ENCODE measurements around the gene NUAK1. TPM values are rescaled to one million over a fixed set of nuclear protein-coding genes. Genes with fewer than 3 reads are reported as not detected.

The NUAK1 gene
- total RNA-seq, 2 donors from 2014 or later = 16.9 to 30.1 TPM

DNA sequence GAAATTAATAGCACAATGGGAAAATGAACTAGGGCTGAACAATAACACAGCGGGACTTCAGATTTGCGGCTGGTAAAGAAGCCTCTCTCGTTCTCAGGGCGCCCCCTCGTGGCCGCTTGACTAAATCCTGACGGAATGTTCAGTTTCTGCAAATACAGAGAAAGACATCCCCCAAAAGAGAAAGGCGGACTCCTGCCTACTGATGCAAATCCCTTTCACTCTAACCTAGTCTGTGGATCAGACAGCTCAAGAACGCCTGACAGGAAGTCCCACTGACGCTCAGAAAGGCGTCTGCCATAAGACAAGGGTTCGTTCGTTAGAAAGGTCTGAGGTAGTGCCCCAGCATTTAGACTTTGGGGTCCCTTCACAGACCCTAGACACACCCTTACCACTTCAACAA is 2.5 kb downstream of the NUAK1 start:
- peak overlapping the region; percentile 87 to 94 for H3K4me3 ChIP-seq
- H3K36me3 ChIP-seq = no peaks in the 10 kb centered on the region
- H3K27me3 ChIP-seq = no peaks in the 10 kb centered on the region
- DNase-seq (ENCODE audit: low spot score) = peak; percentile 96
- peaks cover 0 to 67% of the 10 kb centered on the region in 2 donors for H3K4me1 ChIP-seq
- TF ChIP-seq, protein P1, sequence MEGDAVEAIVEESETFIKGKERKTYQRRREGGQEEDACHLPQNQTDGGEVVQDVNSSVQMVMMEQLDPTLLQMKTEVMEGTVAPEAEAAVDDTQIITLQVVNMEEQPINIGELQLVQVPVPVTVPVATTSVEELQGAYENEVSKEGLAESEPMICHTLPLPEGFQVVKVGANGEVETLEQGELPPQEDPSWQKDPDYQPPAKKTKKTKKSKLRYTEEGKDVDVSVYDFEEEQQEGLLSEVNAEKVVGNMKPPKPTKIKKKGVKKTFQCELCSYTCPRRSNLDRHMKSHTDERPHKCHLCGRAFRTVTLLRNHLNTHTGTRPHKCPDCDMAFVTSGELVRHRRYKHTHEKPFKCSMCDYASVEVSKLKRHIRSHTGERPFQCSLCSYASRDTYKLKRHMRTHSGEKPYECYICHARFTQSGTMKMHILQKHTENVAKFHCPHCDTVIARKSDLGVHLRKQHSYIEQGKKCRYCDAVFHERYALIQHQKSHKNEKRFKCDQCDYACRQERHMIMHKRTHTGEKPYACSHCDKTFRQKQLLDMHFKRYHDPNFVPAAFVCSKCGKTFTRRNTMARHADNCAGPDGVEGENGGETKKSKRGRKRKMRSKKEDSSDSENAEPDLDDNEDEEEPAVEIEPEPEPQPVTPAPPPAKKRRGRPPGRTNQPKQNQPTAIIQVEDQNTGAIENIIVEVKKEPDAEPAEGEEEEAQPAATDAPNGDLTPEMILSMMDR (IDR thresholded peaks at IDR 0.05) = peak; percentile 69 to 94
- H3K27ac ChIP-seq = peak overlapping the region; percentile 94 to 95
- H3K9me3 ChIP-seq = no peaks in the 10 kb centered on the region

DNA sequence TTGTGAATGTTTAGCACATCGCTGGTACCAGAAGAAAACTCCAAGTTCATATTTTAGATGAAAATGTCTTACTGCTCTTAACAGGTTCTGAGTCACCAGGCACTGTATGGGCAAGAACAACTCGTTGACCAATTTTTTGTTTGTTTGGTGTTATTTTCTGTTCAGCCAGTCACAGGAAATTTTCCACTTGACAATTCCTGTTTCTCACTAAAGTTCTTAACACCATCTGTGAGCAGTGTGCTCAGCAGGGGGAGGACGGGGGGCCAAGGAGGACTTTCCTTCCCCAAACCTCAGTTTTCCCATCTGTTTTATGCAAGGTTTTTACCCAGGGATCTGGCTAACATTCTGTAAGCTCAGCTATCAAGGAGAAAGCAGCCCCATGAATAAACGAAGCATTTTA is 3.0 kb downstream of the NUAK1 start:
- H3K36me3 ChIP-seq = no peaks in the 10 kb centered on the region
- no peaks in the 10 kb centered on the region for H3K9me3 ChIP-seq
- peaks cover 0 to 68% of the 10 kb centered on the region in 2 donors for H3K4me1 ChIP-seq
- TF ChIP-seq, protein P1 (IDR thresholded peaks at IDR 0.05) = no peak
- H3K4me3 ChIP-seq = peak overlapping the region; percentile 87 to 94
- no peaks in the 10 kb centered on the region for H3K27me3 ChIP-seq
- no peak for DNase-seq (ENCODE audit: low spot score)
- H3K27ac ChIP-seq = peak overlapping the region; percentile 94 to 95

DNA sequence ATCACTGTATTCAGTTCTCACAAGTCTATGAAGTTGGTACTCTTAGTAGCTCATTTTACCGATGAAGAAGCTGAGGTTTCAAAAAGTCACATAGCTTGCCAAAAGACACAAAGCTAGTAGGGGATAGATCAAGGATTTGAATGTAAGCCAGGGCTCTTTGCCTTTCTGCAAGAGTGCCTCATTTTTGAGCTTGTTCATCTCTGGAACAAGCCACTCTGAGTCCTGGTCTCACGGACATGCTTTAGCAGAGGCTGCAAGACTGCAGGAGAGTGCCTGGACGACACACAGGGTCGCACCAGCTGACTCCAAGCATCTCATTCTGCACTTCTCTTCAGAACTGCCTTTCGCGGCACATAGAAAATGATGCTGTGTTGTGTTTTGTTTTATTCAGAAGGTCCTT is 3.7 kb downstream of the NUAK1 start:
- TF ChIP-seq, protein P1 (IDR thresholded peaks at IDR 0.05) = no peak
- Histone ChIP-seq H3K27ac (peak overlapping the region in 1 of 2 donors; percentile 94), H3K9me3 (no peaks in the 10 kb centered on the region), H3K36me3 (no peaks in the 10 kb centered on the region), H3K4me1 (peaks cover 0 to 67% of the 10 kb centered on the region in 2 donors), H3K27me3 (no peaks in the 10 kb centered on the region), H3K4me3 (peak overlapping the region in 1 of 2 donors; percentile 87)
- DNase-seq (ENCODE audit: low spot score) = no peak

DNA sequence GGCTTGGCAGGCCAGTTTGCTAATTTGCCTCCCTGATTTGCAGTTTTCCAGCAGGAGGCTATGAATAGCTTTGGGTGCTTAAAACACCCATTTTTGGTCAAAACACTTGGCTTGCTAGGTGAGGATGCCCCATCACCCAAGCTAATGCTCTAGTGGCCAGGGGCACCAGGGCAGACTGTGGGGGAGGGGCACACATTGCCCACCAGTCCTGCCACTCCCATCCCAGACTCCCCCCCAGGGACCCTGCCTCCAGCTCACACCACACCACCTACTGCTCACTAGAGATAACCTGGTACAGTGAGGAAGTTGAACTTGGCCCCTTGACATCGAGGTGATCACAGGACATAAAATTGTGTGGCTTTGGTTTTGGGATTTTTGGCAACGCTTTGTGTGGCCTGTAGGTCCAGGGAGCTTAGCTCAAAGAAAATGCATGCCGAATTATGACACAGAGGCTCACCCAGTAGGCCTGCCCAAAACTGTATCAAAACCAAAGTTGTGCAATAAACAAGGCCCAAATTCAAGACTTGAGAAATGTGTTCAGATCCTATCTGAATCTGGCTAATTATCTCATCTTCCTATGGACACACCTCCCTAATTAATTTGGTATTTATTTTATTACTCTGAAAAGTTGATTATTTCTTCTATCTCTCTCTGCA is 4.3 kb downstream of the NUAK1 start:
- Histone ChIP-seq H3K36me3 (no peaks in the 10 kb centered on the region), H3K4me3 (no peak overlapping the region), H3K9me3 (no peaks in the 10 kb centered on the region), H3K4me1 (peaks cover 0 to 74% of the 10 kb centered on the region in 2 donors), H3K27ac (peak overlapping the region in 1 of 2 donors; percentile 27), H3K27me3 (no peaks in the 10 kb centered on the region)
- TF ChIP-seq, protein P1 (IDR thresholded peaks at IDR 0.05) = no peak
- DNase-seq (ENCODE audit: low spot score) = no peak

DNA sequence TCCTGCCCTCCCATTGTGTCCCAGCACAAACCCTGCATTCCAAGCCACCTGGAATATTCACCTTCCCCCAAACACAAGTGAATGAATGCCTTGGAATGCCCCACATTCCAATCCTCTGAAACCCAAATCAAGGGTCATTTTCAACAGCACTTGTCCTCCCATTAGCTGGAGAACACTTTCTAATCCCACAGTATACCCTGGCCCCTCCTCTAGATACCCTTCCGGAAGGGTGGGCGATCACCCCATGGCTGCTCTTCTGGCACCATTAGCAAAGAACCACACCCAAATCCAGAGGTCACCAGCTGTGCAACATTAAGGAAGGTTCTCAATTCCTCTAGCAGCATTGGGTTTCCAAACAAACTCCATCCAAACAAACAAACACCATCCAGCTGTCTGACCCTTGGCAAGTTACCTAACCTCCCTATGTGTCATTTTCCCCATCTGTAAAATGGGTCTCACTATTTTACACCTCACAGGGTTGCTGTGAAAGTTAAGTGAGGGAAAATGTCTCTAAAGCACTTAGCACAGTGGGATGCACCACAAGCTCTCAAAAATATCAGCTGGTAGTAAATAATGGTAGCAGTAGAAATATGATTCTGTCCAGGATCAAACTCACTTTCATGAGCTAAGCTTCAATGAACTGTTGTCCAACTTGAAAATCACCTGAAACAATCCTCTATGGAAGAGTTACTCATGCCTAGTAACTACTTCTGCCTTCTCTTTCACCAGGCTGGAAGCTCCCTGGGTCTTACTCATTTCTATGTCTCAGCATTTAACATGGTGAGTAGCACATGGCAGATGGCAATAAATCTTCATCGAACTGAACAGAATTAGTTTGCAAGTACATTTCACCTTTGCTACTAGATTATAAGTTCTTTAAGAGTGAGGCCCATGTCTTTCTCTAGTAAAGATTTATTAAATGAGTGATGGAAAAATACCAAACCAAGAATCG is 5.3 kb downstream of the NUAK1 start:
- H3K4me3 ChIP-seq = no peak overlapping the region

More for the DNA sequence above, 5.3 kb downstream of the NUAK1 start:
- Histone ChIP-seq H3K4me1 (peaks cover 0 to 84% of the 10 kb centered on the region in 2 donors), H3K36me3 (no peaks in the 10 kb centered on the region), H3K27ac (peak overlapping the region in 1 of 2 donors; percentile 27), H3K9me3 (no peaks in the 10 kb centered on the region), H3K27me3 (no peaks in the 10 kb centered on the region)
- TF ChIP-seq, protein P1 (IDR thresholded peaks at IDR 0.05) = no peak
- no peak for DNase-seq (ENCODE audit: low spot score)

Data from right atrium auricular region (tissue), 2 donors.